ENCODE data around the gene RRP8.

- TF ChIP-seq CTCF (IDR thresholded peaks at IDR 0.05) (no peak), POLR2A (IDR thresholded peaks at IDR 0.05) (no peak)
Measured at GRCh38 chr11:6609502-6610015, 6.1 kb upstream of the RRP8 start.
